AG08395 (cell line): ENCODE results near the gene TADA1.
A peak's percentile ranks its signal among the peaks of the same experiment; 100 is the strongest.

Experiments
- DNase-seq: peaks from one replicate; pipeline ENCODE4 v3.0.0; 2012; ENCODE audit warnings: mixed read lengths, low spot score

Gene TADA1

DNA sequence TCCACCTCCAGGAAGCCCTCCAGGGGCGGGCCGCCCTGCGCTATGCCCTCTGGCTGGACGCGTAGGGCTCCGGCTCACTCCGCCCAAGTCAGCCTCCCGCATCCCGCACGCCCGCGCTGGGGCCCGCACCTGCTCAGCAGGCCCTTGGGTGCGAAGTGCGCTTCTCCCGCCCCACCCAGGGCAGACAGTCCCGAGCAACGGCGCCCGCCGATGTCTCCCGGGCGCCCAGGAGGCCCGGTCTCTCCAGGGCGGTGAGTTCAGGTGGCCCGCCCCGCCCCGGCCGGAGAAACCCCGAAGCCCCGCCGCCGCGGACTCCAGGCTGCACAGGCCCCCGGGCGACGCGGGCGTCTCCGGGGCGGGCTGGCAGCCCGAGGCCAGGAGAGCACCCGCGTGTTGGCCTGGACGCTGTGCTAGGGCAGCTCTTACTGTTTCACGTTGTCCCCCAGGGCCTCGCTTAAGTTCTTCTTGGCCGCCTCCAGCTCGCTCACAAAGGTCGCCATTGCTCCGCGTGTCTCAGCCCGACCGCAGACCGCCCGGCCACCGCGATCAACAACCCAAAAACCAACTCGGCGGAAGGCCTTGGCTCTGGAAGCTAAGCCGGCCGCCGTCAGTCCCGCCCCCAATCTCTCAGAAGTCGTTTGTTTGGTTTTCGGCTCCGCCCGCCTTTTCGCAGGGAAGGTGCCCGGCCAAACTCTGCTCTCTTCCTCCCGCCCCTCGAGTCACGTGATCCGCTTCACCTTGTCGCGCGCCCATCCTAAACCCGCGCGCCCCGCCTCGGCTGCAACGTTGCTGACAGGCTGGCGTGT lies at the start of gene TADA1:
Gene TADA1, minus strand, starts transcription at position 531 of the 806 bp plus-strand sequence. Its CDS starts 31 bp downstream, at position 500.
- DNase-seq = peak; percentile 96

GRCh38 chr1:166924823-166925541 lies 48.9 kb upstream of the TADA1 start:
- no peak for DNase-seq

DNA sequence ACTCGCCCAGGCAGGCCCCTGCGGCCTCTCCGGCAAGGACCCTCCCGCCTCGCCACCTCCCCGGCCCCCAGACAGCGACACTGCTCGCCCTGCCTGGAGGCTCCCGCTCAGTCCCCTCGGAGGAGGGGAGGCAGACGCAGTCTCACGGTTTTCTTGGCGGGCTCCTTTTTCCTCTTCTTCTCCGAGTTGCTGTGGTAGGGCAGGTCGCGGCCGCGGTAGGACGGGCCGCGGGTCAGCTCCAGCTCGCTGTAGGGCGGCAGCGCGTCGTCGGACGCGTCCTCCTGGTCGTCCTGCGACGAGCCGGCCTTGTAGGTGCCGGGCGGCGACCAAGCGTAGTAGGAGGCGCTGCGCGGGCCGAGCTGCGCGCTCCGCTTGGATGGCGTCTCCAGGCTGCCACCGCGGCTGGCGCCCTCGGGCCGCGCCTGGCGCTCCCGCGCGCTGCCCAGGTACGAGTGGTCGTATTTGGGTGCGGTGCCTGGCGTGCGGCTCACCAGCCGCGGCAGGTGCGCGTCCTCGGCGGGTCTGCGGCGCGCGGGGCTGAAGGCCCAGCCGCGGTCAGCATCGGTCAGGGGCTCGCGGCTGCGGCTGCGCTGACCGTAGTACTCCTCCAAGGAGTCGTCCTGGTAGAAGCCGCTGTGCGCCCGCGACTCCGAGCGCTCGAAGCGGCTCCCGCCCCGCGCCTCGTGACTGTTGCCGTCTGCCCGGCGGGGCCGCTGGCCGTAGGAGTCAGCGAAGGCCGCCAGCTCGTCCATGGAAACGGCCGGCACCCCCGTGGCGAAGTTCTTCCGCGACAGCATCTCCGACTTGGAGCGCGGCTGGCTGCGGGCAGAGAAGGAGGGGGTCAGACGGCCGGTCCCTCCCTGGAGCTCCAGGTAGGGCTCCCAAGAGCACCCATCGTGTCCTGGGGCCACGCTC lies 44.8 kb upstream of the TADA1 start:
- peak; percentile 17 for DNase-seq

GRCh38 chr1:166918956-166919316 lies 42.9 kb upstream of the TADA1 start:
- DNase-seq = no peak

DNA sequence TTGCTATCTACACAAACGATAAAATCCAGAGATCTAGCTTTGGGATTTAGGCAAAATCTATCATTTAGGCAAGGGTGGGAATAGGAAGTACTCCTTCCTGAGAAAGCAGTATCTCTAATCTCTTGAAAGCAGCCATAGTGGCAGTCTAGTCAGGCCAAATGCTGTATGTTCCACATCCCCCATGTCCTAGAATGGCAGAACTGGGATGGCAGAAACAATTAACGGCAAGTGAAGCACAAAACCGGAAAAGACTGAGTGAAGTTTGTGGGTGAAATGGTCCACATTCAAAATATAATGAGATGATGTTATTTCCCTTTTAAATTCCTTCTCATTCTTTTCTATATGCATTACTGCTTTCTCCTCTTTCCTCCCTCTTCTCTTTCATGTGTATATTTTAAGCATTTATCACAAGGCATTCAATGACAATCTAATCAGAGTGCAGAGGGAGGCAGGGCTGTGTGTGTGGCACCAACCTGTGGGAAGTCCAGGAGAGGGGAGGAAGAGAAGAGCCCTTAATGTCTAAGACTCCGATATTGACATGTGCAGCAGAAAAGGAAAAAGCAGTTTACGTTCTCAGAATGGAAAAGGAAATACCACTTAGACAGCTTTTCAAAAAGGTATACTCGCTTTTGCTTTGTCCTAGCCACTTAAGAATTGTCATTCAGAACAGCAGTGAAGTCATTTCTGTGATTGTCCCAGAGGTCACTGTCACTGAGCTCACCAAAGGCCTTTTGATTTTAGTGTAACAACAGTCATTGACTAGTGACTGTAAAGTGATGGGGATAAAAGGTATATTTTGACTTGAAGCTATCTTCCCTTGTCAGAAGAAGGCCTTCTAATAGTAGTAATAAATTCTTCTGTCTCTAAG lies 42.3 kb upstream of the TADA1 start:
- no peak for DNase-seq

- no peak for DNase-seq
Measured at GRCh38 chr1:166915941-166916340, 39.9 kb upstream of the TADA1 start.

- DNase-seq = no peak
Measured at GRCh38 chr1:166915042-166915441, 39.0 kb upstream of the TADA1 start.

GRCh38 chr1:166914111-166914510 lies 38.0 kb upstream of the TADA1 start:
- DNase-seq = peak; percentile 9

- DNase-seq = no peak
Measured at GRCh38 chr1:166911624-166912023, 35.6 kb upstream of the TADA1 start.

DNA sequence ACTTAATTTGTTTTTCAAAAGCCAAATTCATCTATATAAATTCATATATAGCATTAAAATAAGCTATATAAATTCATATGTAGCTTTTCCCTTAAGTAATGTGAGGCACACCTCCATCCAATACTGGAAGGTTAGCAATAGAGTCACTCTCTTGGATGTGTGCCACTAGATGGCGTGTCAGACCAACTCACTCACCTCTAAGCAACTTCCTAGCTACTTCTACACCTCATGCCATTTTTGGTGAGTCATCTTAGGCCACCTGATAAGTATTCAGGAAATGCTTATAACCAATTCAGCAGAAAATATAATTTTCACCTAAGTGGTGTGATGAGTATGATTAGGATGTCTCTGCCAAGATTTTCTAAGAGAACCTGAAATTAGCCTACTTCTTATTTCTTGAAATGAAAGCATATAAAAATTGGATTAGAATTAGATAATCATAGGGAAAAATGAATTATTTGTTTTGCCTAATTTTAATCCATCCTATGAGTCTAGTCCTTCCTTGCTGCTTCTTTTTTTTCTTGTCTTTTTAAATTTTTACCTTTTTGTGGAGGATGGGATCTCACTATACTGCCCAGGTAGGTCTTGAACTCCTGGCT lies 34.4 kb upstream of the TADA1 start:
- DNase-seq = peak; percentile 71

GRCh38 chr1:166908942-166909341 lies 32.9 kb upstream of the TADA1 start:
- DNase-seq = no peak

GRCh38 chr1:166907763-166908162 lies 31.7 kb upstream of the TADA1 start:
- DNase-seq = no peak

DNA sequence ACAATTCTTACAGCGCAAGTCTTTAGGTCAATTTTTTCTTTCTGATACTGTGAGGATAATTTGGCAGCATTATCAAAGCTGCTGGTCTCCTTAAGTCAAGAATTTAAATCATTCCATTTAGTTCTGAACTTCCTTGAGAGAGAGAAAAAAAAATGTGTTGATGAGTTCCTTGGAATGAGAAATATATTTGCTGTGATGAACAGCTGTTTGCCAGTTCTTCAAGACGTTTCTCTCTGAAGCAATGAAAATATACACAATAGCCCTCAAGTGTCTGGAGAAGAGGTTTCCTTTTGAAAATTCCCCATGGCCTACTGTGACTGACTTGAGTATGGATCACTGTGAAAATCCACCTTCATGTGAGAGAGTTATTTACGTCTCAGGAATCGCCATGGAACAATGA lies 31.0 kb upstream of the TADA1 start:
- no peak for DNase-seq

DNA sequence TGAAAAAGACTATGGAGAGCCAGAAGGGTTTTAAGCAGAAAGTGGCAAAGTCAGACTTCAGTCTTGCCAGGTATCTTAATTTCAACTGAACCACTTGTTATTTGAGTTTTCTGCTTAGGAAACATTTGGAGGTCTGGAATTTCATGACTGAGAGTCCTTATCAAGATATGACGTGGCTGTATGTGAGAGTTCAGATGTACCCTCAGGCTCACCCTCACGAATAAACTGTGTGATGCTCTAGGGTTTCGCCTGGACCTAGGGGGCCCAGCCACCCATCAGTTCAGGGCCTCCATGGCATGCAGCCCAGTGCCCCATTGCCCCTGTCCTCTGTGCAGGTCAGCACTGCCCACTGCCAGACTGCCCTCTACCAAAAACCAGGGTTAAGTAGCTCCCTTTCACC lies 30.6 kb upstream of the TADA1 start:
- DNase-seq = no peak

GRCh38 chr1:166905900-166906299 lies 29.8 kb upstream of the TADA1 start:
- peak; percentile 47 for DNase-seq

DNA sequence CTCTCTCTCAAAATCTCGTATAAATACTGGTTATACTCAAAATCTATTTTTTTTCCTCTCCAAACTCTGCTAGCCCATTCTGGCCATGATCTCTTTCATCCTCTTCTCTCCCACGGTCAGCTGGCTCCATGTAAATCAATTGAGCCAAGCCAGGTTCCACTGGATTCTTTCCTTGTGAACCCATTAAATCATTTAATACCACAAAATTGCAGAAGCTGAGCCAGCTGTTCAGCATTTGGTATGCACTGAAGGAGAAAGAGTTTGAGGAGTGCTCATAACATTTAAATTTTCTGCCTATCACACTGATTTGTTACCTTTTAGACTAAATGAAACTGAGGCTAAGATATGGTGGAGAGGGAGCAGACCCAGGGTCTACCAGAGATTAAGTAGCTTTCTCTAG lies 29.1 kb upstream of the TADA1 start:
- peak; percentile 23 for DNase-seq

GRCh38 chr1:166903232-166903631 lies 27.2 kb upstream of the TADA1 start:
- DNase-seq = no peak

DNA sequence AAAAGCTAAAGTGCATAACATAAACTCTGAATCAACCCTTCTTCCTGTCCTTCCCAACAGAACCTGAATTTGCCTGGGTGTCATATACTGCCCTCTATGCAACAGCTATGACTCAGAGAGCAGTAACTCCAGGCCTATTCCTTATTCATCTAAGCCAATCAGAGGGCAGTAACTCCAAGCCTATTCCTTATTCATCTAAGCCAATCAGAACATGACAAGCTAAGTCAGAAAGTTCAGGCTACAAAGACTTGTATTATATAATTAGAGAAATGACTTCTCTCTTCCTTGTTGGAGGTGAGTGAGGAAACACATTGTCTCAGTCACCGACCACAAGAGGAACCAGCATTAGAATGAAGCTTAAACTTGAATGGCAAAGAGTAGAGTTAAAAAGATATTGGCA lies 26.2 kb upstream of the TADA1 start:
- peak; percentile 36 for DNase-seq

DNA sequence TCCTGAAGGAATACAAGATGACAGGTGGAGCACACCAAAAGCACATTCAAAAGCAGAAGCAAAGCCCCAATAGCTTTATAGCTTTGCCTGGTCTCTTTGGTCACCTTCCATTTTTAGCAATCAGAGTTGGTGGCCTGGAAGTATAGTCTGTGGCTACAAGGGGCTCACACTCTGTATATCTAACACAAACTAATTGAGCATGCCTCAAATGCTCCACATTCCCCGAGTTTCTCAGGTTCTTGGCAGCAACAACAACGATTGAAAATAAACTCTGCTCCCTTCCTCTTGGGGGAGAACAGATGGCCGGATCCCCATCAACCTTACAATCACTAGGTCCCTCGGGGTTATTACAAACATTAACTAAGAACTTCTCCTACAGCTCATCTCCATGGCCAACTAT lies 24.9 kb upstream of the TADA1 start:
- no peak for DNase-seq

GRCh38 chr1:166899769-166900168 lies 23.7 kb upstream of the TADA1 start:
- no peak for DNase-seq

DNA sequence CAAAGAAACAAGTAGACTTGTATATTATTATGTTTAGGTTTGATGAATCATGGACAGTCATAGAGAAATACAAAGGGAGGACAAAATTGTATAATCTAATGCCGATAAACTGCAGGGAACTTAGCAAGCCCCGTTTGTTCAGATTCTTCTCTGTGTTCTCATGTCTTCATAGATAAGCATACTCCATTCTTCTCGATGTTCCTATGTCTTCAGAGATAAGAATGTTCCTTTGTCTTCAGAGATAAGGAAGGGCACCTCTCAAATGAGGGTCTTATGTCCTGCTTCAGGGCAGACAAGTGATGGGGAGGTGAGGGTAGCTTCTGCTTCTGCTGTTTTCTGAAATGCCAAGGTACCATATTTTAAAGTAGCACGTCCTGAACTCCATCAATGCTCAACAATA lies 19.7 kb upstream of the TADA1 start:
- DNase-seq = no peak
